ENCODE data around the gene DECR2. TPM values are rescaled to one million over a fixed set of nuclear protein-coding genes. Genes with fewer than 3 reads are reported as not detected.
A peak's percentile ranks its signal among the peaks of the same experiment; 100 is the strongest.

The DECR2 gene
- total and polyA plus RNA-seq, 9 of the 15 experiments (the other 6 are each of a cell fraction or from before 2014, with no cell fraction given): 1.0 to 31.9 (median 10.3) TPM

DNA sequence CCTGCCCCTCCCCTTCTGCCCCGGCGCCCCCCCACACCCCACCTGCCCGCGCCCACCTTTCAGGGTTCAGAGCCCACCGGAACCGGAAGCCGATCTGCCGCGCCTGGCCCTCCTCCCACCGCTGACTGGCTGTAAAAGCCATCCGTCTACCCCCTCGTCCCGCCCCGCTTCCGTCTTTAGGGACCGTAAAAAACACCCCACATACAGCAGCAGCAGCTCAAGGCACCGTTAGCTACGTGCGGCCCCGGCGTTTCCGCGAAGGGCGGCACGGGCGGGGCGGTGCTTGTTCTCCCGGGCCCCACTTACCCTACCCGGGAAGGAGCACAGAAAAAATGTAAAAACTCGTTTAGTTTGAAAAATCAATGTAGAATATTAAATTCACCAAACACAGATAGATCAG is 31.2 kb upstream of the DECR2 start, which contains the start of gene MRPL28 (continued):
- TF ChIP-seq, protein P1, sequence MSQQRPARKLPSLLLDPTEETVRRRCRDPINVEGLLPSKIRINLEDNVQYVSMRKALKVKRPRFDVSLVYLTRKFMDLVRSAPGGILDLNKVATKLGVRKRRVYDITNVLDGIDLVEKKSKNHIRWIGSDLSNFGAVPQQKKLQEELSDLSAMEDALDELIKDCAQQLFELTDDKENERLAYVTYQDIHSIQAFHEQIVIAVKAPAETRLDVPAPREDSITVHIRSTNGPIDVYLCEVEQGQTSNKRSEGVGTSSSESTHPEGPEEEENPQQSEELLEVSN (IDR thresholded peaks at IDR 0.05; ENCODE audit: borderline replicate concordance in 1 of 2, extremely low read depth in 1 of 2, insufficient read depth in 1 of 2, insufficient read length in 1 of 2, low read depth in 1 of 2, low read length in 1 of 2, poor library complexity in 1 of 2, severe bottlenecking in 1 of 2): peak in 1 of 2 experiments; percentile 11
- TF ChIP-seq, protein P2, sequence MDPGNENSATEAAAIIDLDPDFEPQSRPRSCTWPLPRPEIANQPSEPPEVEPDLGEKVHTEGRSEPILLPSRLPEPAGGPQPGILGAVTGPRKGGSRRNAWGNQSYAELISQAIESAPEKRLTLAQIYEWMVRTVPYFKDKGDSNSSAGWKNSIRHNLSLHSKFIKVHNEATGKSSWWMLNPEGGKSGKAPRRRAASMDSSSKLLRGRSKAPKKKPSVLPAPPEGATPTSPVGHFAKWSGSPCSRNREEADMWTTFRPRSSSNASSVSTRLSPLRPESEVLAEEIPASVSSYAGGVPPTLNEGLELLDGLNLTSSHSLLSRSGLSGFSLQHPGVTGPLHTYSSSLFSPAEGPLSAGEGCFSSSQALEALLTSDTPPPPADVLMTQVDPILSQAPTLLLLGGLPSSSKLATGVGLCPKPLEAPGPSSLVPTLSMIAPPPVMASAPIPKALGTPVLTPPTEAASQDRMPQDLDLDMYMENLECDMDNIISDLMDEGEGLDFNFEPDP (CRISPR knock-in tag; IDR thresholded peaks at IDR 0.05): no peak
- TF ChIP-seq MYC (IDR thresholded peaks at IDR 0.05; ENCODE audit: low read depth, low read length): peak; percentile 39; the same call in 1 of the 2 replicates
- TF ChIP-seq MYC (CRISPR knock-in tag; IDR thresholded peaks at IDR 0.05; ENCODE audit: borderline replicate concordance, low read depth): no peak
- no peak for TF ChIP-seq SAP30 (IDR thresholded peaks at IDR 0.05; ENCODE audit: borderline replicate concordance, insufficient read depth, low read depth, low read length, poor library complexity, severe bottlenecking)
- TF ChIP-seq POLR2G (IDR thresholded peaks at IDR 0.05; ENCODE audit: low read depth, low read length): no peak
- no peak for TF ChIP-seq HNRNPH1 (optimal IDR thresholded peaks at IDR 0.05; ENCODE audit: low read depth, low read length)
- TF ChIP-seq TCF7L2 (IDR thresholded peaks at IDR 0.05; ENCODE audit: low read depth, low read length): no peak
- TF ChIP-seq ZFP1 (CRISPR knock-in tag; IDR thresholded peaks at IDR 0.05): no peak
- no peak for TF ChIP-seq SMAD1 (IDR thresholded peaks at IDR 0.05; ENCODE audit: low read depth, low read length, partially characterized antibody)
- peak; percentile 43; the same call in 1 of the 2 replicates for TF ChIP-seq CREB1 (IDR thresholded peaks at IDR 0.05)
- TF ChIP-seq CREB1 (CRISPR knock-in tag; IDR thresholded peaks at IDR 0.05): peak; percentile 60; the same call in 1 of the 2 replicates
- peak; percentile 49 for TF ChIP-seq TAF1 (IDR thresholded peaks at IDR 0.05; ENCODE audit: control insufficient read depth, extremely low read depth, insufficient read depth, low read length, severe bottlenecking)
- no peak for TF ChIP-seq CHD1 (IDR thresholded peaks at IDR 0.05; ENCODE audit: low read length)
- peak in 1 of 2 experiments; percentile 40; a peak in 2 of 4 replicates for TF ChIP-seq NRF1 (conservative IDR thresholded peaks at IDR 0.05 in 1 of 2, IDR thresholded peaks at IDR 0.05 in 1 of 2)
- peak; percentile 5 for TF ChIP-seq TBP (optimal IDR thresholded peaks at IDR 0.05; ENCODE audit: low read depth, low read length)
- TF ChIP-seq POLR2AphosphoS2 (IDR thresholded peaks at IDR 0.05; ENCODE audit: low read length): peak; percentile 98
- no peak for TF ChIP-seq HIVEP1 (CRISPR knock-in tag; IDR thresholded peaks at IDR 0.05)
- no peak for TF ChIP-seq MTA3 (IDR thresholded peaks at IDR 0.05; ENCODE audit: borderline replicate concordance)
- TF ChIP-seq ZNF354B (CRISPR knock-in tag; IDR thresholded peaks at IDR 0.05): no peak
- no peak for TF ChIP-seq CBX2 (IDR thresholded peaks at IDR 0.05; ENCODE audit: insufficient read depth, low read length, poor library complexity, severe bottlenecking)
- TF ChIP-seq SOX6 (IDR thresholded peaks at IDR 0.05): no peak; the same call in 1 of the 2 replicates
- TF ChIP-seq ZNF232 (CRISPR knock-in tag; IDR thresholded peaks at IDR 0.05): no peak

All from K562 (cell line).